ENCODE results near the gene SLC26A3.
"Not testable (repeated sequence)": the region's sequence is repeated elsewhere in the genome, so short reads cannot be mapped to it uniquely, and the experiment has no call there.

The SLC26A3 gene

GRCh38 chr7:107803009-107803610, at the start of gene SLC26A3:
SLC26A3 (minus strand) TSS chr7:107803223; CDS start chr7:107794509, 8,714 bp downstream.
- DNase-seq = no peak

DNA sequence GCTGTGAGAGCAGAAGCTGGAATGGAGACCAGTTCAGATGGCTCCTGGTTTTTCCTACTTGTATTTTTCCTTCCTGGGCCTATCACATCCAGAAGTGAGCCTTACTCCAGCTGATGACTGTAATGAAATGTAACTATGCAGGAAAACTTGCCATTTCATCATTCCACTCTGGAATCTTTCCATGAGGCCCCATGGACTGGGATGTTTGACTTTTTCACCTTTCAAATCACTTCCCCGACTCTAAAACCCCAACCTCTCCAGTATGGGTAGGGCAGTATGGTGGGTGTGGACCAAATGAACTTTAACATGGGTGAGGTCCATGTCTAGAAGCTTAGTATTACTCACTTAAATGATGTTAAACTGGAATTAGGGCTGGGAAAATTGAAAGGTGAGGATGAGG, 47.6 kb upstream of the SLC26A3 start:
- no peak for DNase-seq

DNA sequence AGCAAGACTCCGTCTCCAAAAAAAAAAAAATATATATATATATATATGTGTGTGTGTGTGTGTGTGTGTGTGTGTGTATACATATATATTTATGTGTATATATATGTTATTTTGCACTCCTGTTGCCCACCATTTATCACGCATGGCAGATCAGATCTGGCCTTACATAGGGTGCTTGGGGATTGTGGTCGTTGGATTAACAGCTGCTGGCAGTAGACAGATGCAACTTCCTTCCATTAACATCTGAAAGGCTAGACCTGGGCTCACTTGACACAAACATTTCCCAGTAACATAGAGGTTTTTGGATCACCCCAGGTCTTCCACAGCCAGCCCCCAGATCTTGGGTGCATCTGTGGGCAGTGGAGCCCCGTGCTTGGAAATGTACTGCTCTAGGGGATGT, 47.2 kb upstream of the SLC26A3 start:
- no peak for DNase-seq

- not testable (repeated sequence) for DNase-seq
Measured at GRCh38 chr7:107848211-107848610, 45.2 kb upstream of the SLC26A3 start.

- DNase-seq = not testable (repeated sequence)
Measured at GRCh38 chr7:107847836-107848175, 44.8 kb upstream of the SLC26A3 start.

DNA sequence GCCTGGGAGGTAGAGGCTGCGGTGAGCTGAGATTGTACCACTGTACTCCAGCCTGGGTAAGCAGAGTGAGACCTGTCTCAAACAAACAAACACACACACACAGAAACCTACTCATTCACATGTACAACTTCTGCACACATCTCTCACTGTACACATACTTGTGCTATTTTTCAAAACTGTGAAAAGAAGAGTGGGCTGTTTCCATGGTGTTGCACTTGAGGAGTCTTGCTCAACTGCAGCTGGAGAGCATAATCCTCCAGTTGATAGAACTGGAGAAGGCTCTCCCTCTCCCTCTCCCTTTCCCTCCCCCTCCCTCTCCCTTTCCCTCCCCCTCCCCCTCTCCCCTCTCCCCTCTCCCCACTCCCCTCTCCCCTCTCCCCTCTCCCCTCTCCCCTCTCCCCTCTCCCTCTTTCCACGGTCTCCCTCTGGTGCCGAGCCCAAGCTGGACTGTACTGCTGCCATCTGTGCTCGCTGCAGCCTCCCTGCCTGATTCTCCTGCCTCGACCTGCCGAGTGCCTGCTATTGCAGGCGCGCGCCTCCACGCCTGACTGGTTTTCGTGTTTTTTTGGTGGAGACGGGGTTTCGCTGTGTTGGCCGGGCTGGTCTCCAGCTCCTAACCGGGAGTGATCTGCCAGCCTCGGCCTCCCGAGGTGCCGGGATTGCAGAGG, 44.3 kb upstream of the SLC26A3 start:
- no peak for DNase-seq

DNA sequence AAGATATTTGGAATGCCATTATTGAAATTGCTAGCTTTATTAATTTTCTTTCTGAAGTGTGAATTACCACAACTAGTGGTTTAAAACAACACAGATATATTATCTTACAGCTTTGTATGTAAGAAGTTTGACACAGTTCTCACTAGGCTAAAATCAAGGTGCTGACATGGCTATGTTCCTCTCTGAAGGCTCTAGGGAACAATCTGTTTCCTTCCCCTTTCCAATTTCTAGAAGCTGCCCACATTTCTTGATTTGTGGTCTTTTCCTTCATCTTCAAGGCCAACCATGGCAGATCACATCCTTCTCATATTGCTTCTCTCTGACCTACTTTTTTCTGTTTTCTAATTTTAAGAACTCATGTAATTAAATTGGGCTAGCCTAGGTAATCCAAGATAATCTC, 43.3 kb upstream of the SLC26A3 start:
- no peak for DNase-seq

GRCh38 chr7:107843184-107843583, 40.2 kb upstream of the SLC26A3 start:
- no peak for DNase-seq

GRCh38 chr7:107842213-107842612, 39.2 kb upstream of the SLC26A3 start:
- DNase-seq = no peak

- no peak for DNase-seq
Measured at GRCh38 chr7:107838816-107839565, 36.0 kb upstream of the SLC26A3 start.

DNA sequence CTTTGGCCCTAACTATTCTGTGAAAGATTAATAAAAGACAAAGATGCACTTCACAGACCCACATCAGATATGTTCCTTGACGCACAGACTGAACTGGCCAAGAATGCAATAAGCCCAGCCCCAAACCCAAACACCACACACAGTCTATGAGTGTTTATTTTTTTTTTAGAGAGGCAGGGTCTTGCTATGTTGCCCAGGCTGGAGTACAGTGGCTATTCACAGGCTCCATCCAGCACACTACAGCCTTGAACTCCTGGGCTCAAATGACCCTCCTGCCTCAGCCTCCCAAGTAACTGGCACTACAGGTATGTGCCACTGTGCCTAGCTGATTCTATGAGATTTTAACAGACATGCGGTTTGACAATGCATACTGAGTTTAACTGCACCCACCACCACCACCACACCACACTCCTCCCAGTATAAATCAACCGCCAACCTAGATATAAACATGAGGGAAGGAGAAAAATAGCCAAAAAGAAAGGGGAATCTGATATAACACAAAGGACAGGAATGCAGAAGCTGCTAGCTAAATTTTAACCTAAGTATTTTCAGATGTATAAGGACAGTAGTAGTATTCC, 35.1 kb upstream of the SLC26A3 start:
- DNase-seq = no peak

- no peak for DNase-seq
Measured at GRCh38 chr7:107837145-107837512, 34.1 kb upstream of the SLC26A3 start.

DNA sequence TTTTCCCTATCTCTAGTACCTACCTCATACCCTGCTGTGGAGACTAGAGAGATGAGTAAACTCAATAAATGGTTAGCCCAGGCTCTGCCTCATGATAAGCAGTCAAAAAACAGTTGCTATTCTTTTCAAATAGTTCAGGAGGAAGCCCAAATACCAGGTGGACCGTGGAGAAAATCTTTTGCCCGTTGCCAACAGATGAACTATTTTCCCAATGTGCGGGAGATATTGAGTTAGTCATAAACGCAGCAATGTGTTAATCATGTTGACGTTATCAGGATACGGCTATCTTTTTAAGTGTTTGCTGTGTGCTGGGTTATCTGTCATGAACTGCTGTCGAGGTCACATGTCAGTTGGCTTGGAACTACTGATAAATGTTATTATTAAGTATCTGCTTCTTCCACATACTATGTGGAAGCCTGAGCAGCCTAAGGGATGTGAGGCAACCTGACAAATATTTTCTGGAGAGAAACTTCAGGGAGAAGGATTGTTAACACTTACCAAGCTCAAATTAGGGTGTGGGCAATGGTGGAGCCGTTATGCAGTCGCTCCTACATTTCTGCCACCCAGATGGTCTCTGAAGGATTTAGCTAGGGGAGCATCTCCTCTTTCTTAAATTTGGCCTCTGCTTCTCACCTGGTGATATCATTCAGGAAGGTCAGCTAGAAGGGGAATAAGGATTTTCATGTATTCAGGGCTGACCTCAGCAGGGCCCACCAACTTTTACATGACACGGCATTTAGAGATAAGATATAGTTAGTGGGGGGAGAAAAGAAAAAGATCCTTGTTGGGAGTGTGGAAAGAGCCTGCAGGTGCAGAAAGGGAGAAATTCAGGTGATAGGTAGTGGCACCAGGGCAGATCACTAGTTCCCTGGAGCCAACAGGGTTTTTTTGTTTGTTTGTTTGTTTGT, 33.5 kb upstream of the SLC26A3 start:
- DNase-seq = no peak

DNA sequence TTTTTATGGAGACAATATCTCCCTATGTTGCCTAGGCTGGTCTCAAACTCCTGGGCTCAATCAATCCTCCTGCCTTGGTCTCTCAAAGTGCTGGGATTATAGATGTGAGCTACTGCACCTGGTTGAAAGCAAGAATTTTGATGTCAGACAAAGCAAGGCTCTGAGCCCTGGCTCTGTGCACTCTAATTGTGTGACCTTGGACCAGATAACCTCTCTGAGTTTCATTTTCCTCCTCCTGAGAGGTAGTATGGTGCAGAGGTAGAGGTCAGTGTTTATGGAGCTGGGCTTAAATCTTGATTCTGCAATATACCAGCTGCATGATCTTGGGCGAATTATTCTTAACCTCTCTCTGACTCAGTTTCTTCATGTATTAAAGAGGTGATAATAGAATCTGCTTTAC, 31.4 kb upstream of the SLC26A3 start:
- no peak for DNase-seq

DNA sequence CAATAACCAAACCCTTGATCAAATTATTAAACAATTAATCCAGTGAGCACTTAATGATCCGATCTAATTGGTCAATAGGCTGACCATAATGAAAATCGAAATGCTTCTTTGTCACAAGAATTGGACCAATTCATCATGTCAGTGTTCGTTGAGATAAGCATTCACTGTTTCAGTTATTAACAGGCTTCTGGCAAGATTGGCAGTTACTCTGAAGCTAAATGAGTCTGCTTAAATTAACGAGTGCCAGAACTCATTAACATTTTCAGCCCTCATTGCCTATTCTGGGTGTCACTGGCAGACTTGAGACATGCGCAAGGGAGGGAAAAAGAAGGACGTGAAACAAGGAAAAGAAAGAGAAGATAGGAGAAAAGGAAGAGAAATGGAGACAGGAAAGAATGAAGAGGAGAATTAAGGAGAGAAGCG, 30.7 kb upstream of the SLC26A3 start:
- DNase-seq = no peak

DNA sequence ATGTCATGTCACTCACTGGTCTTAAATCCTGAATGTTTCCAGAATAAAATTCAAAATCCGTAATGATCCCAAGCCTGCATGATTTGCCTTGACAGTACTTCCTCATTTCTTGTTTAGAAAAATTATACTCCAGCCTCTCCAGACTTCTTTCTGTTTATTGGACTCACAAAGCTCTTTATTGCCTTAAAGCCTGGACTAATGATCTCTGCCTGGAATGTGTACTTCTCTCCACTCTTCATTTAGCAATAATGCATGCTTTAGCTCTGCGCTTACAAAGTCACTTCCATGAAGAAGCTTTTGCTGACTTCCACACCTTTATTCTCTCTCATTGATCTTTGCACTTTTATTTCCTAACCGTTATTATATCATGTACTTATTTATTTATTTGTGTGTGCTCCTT, 27.4 kb upstream of the SLC26A3 start:
- no peak for DNase-seq

DNA sequence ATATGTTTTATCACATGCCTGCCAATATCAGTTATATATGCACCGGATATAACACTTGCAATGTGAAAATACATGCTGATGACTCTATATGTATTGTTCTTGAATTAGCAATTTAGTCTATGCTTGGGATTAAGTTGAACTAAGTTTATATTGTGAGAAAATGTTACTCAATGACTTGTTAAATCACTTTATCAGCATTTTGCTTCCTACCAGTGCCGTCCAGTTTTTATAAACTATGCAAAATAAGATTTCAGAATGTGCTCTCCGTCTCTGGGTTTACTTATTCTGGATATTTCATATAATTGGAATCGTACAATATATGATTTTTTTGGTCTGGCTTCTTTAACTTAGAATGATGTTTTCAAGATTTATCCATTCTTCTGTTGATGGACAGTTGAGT, 25.5 kb upstream of the SLC26A3 start:
- DNase-seq = no peak

DNA sequence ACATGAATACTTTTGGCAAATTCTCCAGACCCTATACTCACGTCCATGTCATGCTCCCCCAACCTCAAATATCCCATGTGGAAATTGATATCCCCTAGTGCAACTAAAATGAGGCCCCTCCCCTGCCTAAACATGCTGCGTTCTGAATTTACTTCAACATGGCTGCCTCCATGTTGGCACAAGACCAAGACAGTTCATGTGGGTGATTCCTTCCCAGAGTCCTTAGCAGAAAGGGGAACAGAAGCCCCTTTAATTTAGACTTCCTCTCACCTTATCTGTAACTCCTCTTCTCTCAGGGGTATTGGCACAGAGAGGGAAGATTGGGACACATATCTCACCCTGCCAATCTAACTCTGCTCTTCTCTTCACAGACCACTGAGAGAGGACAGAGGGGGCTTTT, 24.5 kb upstream of the SLC26A3 start:
- no peak for DNase-seq

DNA sequence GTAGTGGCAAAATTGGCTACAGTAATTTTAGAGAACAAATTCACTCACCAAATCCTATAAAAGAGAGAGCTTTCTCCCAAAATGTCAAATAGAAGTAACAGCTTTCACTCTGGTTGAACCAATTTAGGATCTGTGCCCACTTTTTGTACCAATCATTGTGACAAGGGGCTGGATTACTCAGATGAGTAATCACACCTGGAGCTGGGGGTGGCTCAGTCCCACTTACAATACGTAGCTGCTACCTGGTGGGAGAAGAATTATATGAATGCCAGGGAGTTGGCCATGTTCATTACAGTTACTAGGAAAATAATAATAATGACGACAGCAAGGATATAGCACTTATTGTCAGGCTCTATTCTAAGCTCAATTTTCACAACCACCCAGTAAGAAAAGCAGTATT, 23.4 kb upstream of the SLC26A3 start:
- no peak for DNase-seq

DNA sequence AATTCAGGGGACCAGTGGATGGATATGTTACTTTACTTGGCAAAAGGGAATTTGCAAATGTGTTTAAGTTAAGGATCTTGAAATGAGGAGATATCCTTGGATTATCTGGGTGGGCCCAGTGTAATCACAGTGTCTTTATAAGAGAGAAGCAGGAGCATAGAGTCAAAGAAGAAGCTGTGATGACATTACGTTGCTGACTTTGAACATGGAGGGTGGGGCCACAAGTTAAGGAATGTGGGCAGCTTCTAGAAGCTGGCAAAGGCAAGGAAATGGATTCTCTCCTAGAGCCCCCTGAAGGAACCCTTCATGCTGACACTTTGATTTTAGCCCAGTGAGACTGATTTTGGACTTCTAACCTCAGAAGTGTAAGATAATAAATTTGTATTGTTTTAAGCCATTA, 21.8 kb upstream of the SLC26A3 start:
- no peak for DNase-seq

- DNase-seq = no peak
Measured at GRCh38 chr7:107818622-107819021, 15.6 kb upstream of the SLC26A3 start.

DNA sequence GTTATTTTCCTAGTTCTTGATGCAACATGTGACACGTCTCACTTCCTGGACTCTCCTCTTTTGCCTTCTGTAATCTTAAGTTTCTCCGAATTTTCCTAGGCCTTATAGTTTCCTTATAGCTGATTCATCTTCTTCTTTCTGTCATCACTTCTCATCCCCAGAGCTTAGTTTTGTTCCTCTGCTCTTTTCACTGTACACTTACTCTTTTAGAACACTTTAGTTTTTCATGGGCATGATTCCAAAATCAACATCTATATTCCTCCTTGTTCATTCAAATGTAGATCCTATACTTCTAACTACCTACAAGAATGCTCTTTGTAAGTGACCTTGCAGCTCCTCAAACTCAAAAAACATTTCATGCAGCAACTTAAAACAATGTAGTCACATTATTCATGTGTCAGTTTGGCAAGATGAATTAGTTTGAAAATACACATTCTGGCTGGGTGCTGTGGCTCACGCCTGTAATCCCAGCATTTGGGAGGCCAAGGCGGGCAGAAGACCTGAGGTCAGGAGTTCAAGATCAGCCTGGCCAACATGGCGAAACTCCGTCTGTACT, 13.1 kb upstream of the SLC26A3 start:
- no peak for DNase-seq
